ENCODE results near the gene CD47. TPM values are rescaled to one million over a fixed set of nuclear protein-coding genes. Genes with fewer than 3 reads are reported as not detected.

The CD47 gene
- total and polyA plus RNA-seq, 5 donors, result 42.6 to 96.6 (median 67.3) TPM

- ATAC-seq, result no peak
- peak in 2 of 3 donors; percentile 46 to 55 for DNase-seq
- Histone ChIP-seq H3K4me3 (ENCODE audit: low read length) (no peak overlapping the region), H3K27me3 (ENCODE audit: control insufficient read depth, insufficient read depth) (no peaks in the 10 kb centered on the region), H3K4me1 (ENCODE audit: control insufficient read depth, insufficient read depth, low read length) (peaks cover 4% of the 10 kb centered on the region), H3K9me3 (ENCODE audit: control insufficient read depth, low read length) (no peaks in the 10 kb centered on the region), H3K27ac (ENCODE audit: low read length) (no peak overlapping the region)
- WGBS, result 79% methylated on average over 9 of the region's 9 CpGs
- intact Hi-C loops (cut with DNase I), result loop anchor here in 2 of 4 donors (10.0 kb wide), 2 partner anchors 145 to 155 kb away; no protein-coding TSS in a partner anchor
Measured at GRCh38 chr3:108099679-108100428, 9.0 kb upstream of the CD47 start.

GRCh38 chr3:108099244-108099643, 8.4 kb upstream of the CD47 start:
- DNase-seq (no peak), ATAC-seq (peak in 1 of 2 donors; percentile 39)
- Histone ChIP-seq H3K27ac (ENCODE audit: low read length) (no peak overlapping the region), H3K4me3 (ENCODE audit: low read length) (no peak overlapping the region), H3K27me3 (ENCODE audit: control insufficient read depth, insufficient read depth) (no peaks in the 10 kb centered on the region), H3K4me1 (ENCODE audit: control insufficient read depth, insufficient read depth, low read length) (no peaks in the 10 kb centered on the region), H3K9me3 (ENCODE audit: control insufficient read depth, low read length) (no peaks in the 10 kb centered on the region)
- WGBS, result 35% methylated on average over 3 of the region's 3 CpGs
- intact Hi-C loops (cut with DNase I), result loop anchor here in 2 of 4 donors (10.0 kb wide), 2 partner anchors 144 to 154 kb away; no protein-coding TSS in a partner anchor

- WGBS, result 88% methylated on average over 2 of the region's 2 CpGs
- no peaks in the 10 kb centered on the region for H3K4me1 ChIP-seq (ENCODE audit: control insufficient read depth, insufficient read depth, low read length)
- intact Hi-C loops (cut with DNase I), result loop anchor here in 2 of 4 donors (10.0 kb wide), 2 partner anchors 143 to 153 kb away; no protein-coding TSS in a partner anchor
- ATAC-seq (no peak), DNase-seq (no peak)
- H3K9me3 ChIP-seq (ENCODE audit: control insufficient read depth, low read length), result no peaks in the 10 kb centered on the region
- H3K27ac ChIP-seq (ENCODE audit: low read length), result no peak overlapping the region
- no peaks in the 10 kb centered on the region for H3K27me3 ChIP-seq (ENCODE audit: control insufficient read depth, insufficient read depth)
- no peak overlapping the region for H3K4me3 ChIP-seq (ENCODE audit: low read length)
Measured at GRCh38 chr3:108098003-108098370, 7.2 kb upstream of the CD47 start.

- no peak overlapping the region for H3K27ac ChIP-seq (ENCODE audit: low read length)
- no peaks in the 10 kb centered on the region for H3K27me3 ChIP-seq (ENCODE audit: control insufficient read depth, insufficient read depth)
- H3K4me1 ChIP-seq (ENCODE audit: control insufficient read depth, insufficient read depth, low read length), result no peaks in the 10 kb centered on the region
- H3K9me3 ChIP-seq (ENCODE audit: control insufficient read depth, low read length), result no peaks in the 10 kb centered on the region
- WGBS, result 78% methylated on average over 8 of the region's 8 CpGs
- intact Hi-C loops (cut with DNase I), result loop anchor here in 2 of 4 donors (10.0 kb wide), 2 partner anchors 143 to 153 kb away; no protein-coding TSS in a partner anchor
- DNase-seq (no peak), ATAC-seq (no peak)
- H3K4me3 ChIP-seq (ENCODE audit: low read length), result no peak overlapping the region
Measured at GRCh38 chr3:108097322-108098002, 6.6 kb upstream of the CD47 start.

- intact Hi-C loops (cut with DNase I), result loop anchor here in 2 of 4 donors (10.0 kb wide), 2 partner anchors 142 to 152 kb away; no protein-coding TSS in a partner anchor
- Histone ChIP-seq H3K4me3 (ENCODE audit: low read length) (no peak overlapping the region), H3K4me1 (ENCODE audit: control insufficient read depth, insufficient read depth, low read length) (no peaks in the 10 kb centered on the region), H3K27me3 (ENCODE audit: control insufficient read depth, insufficient read depth) (no peaks in the 10 kb centered on the region), H3K9me3 (ENCODE audit: control insufficient read depth, low read length) (no peaks in the 10 kb centered on the region), H3K27ac (ENCODE audit: low read length) (no peak overlapping the region)
- 88% methylated on average over 9 of the region's 9 CpGs for WGBS
- no peak for DNase-seq
- no peak for ATAC-seq
Measured at GRCh38 chr3:108096532-108097321, 5.9 kb upstream of the CD47 start.

- no peaks in the 10 kb centered on the region for H3K9me3 ChIP-seq (ENCODE audit: control insufficient read depth, low read length)
- no peak overlapping the region for H3K4me3 ChIP-seq (ENCODE audit: low read length)
- H3K4me1 ChIP-seq (ENCODE audit: control insufficient read depth, insufficient read depth, low read length), result no peaks in the 10 kb centered on the region
- DNase-seq (no peak), ATAC-seq (no peak)
- 87% methylated on average over 3 of the region's 3 CpGs for WGBS
- intact Hi-C loops (cut with DNase I), result loop anchor here in 2 of 4 donors (10.0 kb wide), 2 partner anchors 139 to 149 kb away; no protein-coding TSS in a partner anchor
- no peaks in the 10 kb centered on the region for H3K27me3 ChIP-seq (ENCODE audit: control insufficient read depth, insufficient read depth)
- no peak overlapping the region for H3K27ac ChIP-seq (ENCODE audit: low read length)
Measured at GRCh38 chr3:108093616-108094015, 2.8 kb upstream of the CD47 start.

- no peak for ATAC-seq
- DNase-seq, result no peak
- Histone ChIP-seq H3K9me3 (ENCODE audit: control insufficient read depth, low read length) (no peaks in the 10 kb centered on the region), H3K4me1 (ENCODE audit: control insufficient read depth, insufficient read depth, low read length) (no peaks in the 10 kb centered on the region), H3K27me3 (ENCODE audit: control insufficient read depth, insufficient read depth) (no peaks in the 10 kb centered on the region), H3K4me3 (ENCODE audit: low read length) (no peak overlapping the region), H3K27ac (ENCODE audit: low read length) (no peak overlapping the region)
- intact Hi-C loops (cut with DNase I), result loop anchor here in 2 of 4 donors (10.0 kb wide), 2 partner anchors 138 to 148 kb away; no protein-coding TSS in a partner anchor
Measured at GRCh38 chr3:108093021-108093420, 2.2 kb upstream of the CD47 start.

GRCh38 chr3:108092501-108092900, 1.7 kb upstream of the CD47 start:
- intact Hi-C loops (cut with DNase I), result loop anchor here in 2 of 4 donors (10.0 kb wide), 2 partner anchors 138 to 148 kb away; no protein-coding TSS in a partner anchor
- Histone ChIP-seq H3K4me1 (ENCODE audit: control insufficient read depth, insufficient read depth, low read length) (no peaks in the 10 kb centered on the region), H3K27ac (ENCODE audit: low read length) (no peak overlapping the region), H3K4me3 (ENCODE audit: low read length) (no peak overlapping the region), H3K27me3 (ENCODE audit: control insufficient read depth, insufficient read depth) (no peaks in the 10 kb centered on the region), H3K9me3 (ENCODE audit: control insufficient read depth, low read length) (no peaks in the 10 kb centered on the region)
- no peak for ATAC-seq
- no peak for DNase-seq
- 80% methylated on average over 3 of the region's 3 CpGs for WGBS

- ATAC-seq (peak in 1 of 2 donors; percentile 49), DNase-seq (peak in 1 of 3 donors; percentile 44)
- Histone ChIP-seq H3K4me3 (ENCODE audit: low read length) (peak overlapping the region; percentile 81), H3K27ac (ENCODE audit: low read length) (peak overlapping the region; percentile 14), H3K9me3 (ENCODE audit: control insufficient read depth, low read length) (no peaks in the 10 kb centered on the region), H3K27me3 (ENCODE audit: control insufficient read depth, insufficient read depth) (no peaks in the 10 kb centered on the region), H3K4me1 (ENCODE audit: control insufficient read depth, insufficient read depth, low read length) (no peaks in the 10 kb centered on the region)
- WGBS, result 23% methylated on average over 41 of the region's 41 CpGs
- intact Hi-C loops (cut with DNase I), result loop anchor here in 2 of 4 donors (10.0 kb wide), 2 partner anchors 137 to 147 kb away; no protein-coding TSS in a partner anchor
Measured at GRCh38 chr3:108091498-108092250, 843 bp upstream of the CD47 start.

Measured in right cardiac atrium (tissue), 5 donors.